ENCODE measurements around the gene AXIN2.

The AXIN2 gene

DNA sequence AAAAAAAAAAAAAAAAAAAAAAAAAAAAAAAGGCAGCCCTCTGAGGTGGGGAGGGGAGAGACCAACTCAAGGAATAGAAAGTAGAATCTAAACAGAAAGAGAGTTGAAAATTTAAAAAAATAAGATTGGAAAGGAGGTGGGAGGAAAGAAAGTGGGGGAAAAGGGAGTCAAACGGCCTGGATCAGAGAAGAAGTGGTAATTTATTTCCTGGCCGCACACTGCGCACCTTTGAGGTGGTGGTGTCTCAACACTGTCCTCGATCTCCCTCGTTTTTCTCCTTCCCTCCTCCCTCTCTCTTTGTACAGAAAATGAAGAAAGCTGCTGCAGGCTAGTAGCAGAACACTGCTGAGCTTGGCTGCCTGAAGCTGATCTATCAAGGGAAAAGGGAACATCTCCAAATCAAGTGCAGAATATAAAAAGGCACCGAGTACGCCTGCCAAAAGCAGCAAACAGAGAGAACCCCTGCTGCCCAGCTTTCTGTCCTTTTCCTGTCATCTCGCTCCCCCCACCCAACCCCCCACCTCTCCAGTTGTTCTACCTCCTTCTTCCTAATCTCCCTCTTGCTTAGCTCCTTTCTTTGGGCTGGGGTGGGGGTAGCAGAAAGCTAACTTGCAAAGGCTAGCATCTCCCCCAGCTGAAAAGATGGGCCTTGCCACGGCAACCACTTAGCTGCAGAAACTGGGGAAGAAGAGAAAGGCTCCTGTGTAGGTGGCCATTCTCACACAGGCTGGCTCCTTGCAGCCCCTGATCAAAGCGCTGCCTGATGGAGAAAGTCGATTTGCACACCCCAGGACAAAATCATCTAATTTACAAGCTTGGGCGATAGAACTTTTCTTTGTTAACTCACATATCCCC is 22.5 kb downstream of the AXIN2 start:
- Histone ChIP-seq H3K27ac (no peak overlapping the region), H3K36me3 (peaks cover 83% of the 10 kb centered on the region), H3K4me3 (ENCODE audit: low read depth, low read length) (no peak overlapping the region), H3K9me3 (ENCODE audit: severe bottlenecking) (no peaks in the 10 kb centered on the region), H3K27me3 (ENCODE audit: insufficient read depth, low read depth, severe bottlenecking) (no peaks in the 10 kb centered on the region)
- no peak for DNase-seq
- TF ChIP-seq, protein P1, sequence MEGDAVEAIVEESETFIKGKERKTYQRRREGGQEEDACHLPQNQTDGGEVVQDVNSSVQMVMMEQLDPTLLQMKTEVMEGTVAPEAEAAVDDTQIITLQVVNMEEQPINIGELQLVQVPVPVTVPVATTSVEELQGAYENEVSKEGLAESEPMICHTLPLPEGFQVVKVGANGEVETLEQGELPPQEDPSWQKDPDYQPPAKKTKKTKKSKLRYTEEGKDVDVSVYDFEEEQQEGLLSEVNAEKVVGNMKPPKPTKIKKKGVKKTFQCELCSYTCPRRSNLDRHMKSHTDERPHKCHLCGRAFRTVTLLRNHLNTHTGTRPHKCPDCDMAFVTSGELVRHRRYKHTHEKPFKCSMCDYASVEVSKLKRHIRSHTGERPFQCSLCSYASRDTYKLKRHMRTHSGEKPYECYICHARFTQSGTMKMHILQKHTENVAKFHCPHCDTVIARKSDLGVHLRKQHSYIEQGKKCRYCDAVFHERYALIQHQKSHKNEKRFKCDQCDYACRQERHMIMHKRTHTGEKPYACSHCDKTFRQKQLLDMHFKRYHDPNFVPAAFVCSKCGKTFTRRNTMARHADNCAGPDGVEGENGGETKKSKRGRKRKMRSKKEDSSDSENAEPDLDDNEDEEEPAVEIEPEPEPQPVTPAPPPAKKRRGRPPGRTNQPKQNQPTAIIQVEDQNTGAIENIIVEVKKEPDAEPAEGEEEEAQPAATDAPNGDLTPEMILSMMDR (IDR thresholded peaks at IDR 0.05; ENCODE audit: low read depth, low read length): no peak

DNA sequence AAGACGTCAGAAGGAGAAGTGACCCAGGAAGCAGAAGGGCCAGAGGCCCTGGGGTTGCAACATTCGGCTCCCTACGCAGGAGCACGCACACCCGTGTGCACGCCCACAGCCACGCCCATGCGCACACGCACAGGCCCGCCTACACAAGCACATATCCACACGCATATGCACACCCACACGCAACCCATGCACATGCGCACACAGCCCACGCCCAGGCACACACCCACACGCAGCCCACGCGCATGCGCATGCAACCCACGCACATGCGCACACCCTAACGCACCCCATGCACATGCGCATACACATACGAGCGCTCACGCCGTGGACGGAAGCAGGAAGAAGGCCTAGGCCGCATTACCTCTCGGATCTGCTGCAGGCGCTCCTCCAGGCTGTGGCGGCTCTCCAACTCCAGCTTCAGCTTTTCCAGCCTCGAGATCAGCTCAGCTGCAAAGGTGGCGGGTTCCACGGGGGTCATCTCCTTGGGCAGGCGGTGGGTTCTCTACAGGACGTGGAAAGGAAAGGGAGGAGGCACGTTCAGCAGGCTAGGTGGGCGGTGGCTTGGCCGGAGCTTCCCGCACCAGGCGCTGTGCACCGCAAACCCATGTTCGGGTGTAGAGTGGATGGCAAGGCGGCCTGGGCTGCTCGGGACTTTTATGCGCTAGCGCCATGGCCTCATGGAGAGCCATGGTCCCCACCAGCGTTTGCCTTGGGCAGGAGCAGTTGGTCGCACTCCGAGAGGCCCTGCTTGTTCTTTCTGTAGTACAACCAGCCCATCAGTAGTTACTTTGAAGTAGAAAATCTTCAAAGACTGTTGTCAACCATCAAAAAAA is 23.4 kb downstream of the AXIN2 start:
- H3K36me3 ChIP-seq: peaks cover 86% of the 10 kb centered on the region
- no peak overlapping the region for H3K27ac ChIP-seq
- no peak overlapping the region for H3K4me3 ChIP-seq (ENCODE audit: low read depth, low read length)
- TF ChIP-seq, protein P1 (IDR thresholded peaks at IDR 0.05; ENCODE audit: low read depth, low read length): no peak
- no peak for DNase-seq
- H3K9me3 ChIP-seq (ENCODE audit: severe bottlenecking): no peaks in the 10 kb centered on the region
- no peaks in the 10 kb centered on the region for H3K27me3 ChIP-seq (ENCODE audit: insufficient read depth, low read depth, severe bottlenecking)

DNA sequence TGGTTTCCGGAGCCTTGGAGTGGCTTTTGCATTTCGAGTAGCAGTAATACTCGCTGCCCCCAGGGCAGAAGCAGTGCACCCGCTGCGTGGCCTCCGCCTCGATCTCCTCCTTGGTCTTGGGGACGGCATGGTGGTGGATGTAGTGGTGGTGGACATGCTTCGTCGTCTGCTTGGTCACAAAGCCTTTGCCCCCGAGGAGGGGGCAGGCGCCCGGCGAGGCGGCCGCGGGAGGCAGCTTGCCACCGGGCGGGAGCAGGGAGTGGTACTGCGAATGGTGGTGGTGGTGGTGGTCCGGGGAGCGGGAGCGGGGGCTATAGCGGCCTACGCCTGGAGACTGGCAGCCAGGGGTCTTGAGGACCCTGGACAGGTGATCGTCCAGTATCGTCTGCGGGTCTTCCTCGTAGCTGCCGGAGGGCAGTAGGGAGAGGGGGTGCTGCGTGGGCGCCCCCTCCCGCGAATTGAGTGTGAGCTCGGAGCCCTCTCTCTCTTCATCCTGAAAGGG is 24.1 kb downstream of the AXIN2 start:
- Histone ChIP-seq H3K27me3 (ENCODE audit: insufficient read depth, low read depth, severe bottlenecking) (no peaks in the 10 kb centered on the region), H3K4me3 (ENCODE audit: low read depth, low read length) (no peak overlapping the region), H3K36me3 (peaks cover 88% of the 10 kb centered on the region), H3K9me3 (ENCODE audit: severe bottlenecking) (no peaks in the 10 kb centered on the region), H3K27ac (no peak overlapping the region)
- TF ChIP-seq, protein P1 (IDR thresholded peaks at IDR 0.05; ENCODE audit: low read depth, low read length): no peak
- DNase-seq: no peak

DNA sequence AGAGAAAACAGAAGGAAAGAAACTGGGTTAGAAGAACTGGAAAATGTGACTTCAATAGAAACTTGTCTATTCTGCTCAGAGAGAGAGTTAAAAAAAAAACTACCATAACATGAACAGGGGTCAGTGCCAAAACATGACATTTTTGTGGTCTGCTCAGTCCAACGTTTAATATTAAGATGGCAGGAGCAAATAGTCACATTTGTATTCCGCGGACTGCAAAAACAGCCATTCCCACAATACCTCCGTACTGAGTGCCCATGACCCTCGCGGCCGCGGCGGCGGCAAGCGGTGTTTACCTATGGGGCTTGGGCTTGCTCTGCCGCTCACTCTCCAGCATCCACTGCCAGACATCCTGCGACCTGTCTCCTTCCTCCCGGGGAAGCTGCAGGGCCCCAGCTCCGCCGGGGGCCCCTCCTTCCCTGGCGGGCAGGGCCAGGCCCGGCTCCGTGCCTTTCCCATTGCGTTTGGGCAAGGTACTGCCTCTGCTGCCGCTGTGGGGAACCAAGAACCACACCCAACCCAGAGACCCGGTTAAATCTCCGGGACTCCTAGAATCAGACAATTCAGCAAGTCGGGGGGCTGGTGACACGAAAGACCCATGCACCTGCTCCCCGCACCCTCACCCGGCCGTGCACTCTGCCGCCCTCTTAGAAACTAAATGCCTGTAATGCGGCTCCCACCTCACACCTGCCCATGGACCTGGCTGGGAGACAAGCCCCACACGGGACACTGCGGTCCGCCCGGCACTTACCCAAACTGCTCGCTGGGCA is 24.7 kb downstream of the AXIN2 start:
- TF ChIP-seq, protein P1 (IDR thresholded peaks at IDR 0.05; ENCODE audit: low read depth, low read length): no peak
- Histone ChIP-seq H3K27me3 (ENCODE audit: insufficient read depth, low read depth, severe bottlenecking) (no peaks in the 10 kb centered on the region), H3K9me3 (ENCODE audit: severe bottlenecking) (no peaks in the 10 kb centered on the region), H3K4me3 (ENCODE audit: low read depth, low read length) (no peak overlapping the region), H3K27ac (no peak overlapping the region), H3K36me3 (peaks cover 94% of the 10 kb centered on the region)
- DNase-seq: no peak

DNA sequence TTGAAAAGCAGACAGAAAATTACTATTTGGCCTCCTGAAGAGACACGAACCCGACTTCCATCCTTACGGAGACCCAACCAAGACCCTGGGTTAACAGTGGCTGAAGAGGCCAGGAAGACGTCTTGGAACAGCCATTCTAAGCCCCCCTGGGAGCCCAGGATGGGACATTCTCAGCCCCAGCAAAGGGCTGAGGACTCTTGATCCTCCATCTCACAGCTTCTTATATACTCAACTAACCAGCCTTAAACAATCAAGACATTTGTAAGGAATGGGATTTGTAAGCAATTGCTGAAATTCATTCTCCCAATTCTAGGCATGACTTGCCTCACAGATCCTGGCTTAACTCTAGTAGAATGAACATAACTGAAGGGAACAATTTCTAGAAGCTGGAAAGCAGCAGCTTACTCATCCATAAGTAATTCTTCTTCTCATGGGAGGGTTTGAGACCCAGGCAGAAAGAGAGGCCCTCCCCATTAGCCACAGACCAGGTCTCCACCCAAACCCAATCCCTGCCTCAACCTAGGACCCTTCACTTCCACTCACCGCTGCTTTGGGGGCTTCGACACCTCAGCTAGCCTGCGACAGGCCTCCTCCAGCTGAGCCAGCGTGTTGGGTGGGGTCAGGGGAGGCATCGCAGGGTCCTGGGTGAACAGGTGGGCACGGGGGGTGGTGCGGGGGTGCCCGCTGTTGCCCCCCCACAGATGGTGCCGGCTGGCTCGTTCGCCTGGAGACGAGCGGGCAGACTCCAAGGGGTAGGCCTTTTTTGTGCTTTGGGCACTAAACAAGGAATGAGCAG is 25.5 kb downstream of the AXIN2 start:
- TF ChIP-seq, protein P1 (IDR thresholded peaks at IDR 0.05; ENCODE audit: low read depth, low read length): no peak
- Histone ChIP-seq H3K4me3 (ENCODE audit: low read depth, low read length) (no peak overlapping the region), H3K27me3 (ENCODE audit: insufficient read depth, low read depth, severe bottlenecking) (no peaks in the 10 kb centered on the region), H3K27ac (no peak overlapping the region), H3K9me3 (ENCODE audit: severe bottlenecking) (no peaks in the 10 kb centered on the region), H3K36me3 (peaks cover 92% of the 10 kb centered on the region)
- DNase-seq: no peak

Data from WERI-Rb-1 (cell line).